ENCODE results near the gene TNFRSF1B. TPM values are rescaled to one million over a fixed set of nuclear protein-coding genes. Genes with fewer than 3 reads are reported as not detected.

Gene TNFRSF1B
- total RNA-seq, 1 experiment from 2014 or later = 1.3 TPM

GRCh38 chr1:12142891-12143630 lies 23.7 kb upstream of the TNFRSF1B start:
- Mint-ChIP-seq H3K4me3 (ENCODE audit: low read depth, unreplicated experiment) (no peak overlapping the region), H3K9me3 (ENCODE audit: low read depth, unreplicated experiment) (no peaks in the 10 kb centered on the region), H3K4me1 (ENCODE audit: low read depth, unreplicated experiment) (peaks cover 16% of the 10 kb centered on the region), H3K27ac (ENCODE audit: unreplicated experiment) (no peak overlapping the region), H3K27me3 (ENCODE audit: unreplicated experiment) (no peaks in the 10 kb centered on the region), H3K36me3 (ENCODE audit: insufficient read depth, unreplicated experiment) (no peaks in the 10 kb centered on the region)
- BruUV-seq (replicated peaks) = no TSS peak
- CTCF ChIA-PET = no interaction called here
- TF ChIP-seq, protein P1, sequence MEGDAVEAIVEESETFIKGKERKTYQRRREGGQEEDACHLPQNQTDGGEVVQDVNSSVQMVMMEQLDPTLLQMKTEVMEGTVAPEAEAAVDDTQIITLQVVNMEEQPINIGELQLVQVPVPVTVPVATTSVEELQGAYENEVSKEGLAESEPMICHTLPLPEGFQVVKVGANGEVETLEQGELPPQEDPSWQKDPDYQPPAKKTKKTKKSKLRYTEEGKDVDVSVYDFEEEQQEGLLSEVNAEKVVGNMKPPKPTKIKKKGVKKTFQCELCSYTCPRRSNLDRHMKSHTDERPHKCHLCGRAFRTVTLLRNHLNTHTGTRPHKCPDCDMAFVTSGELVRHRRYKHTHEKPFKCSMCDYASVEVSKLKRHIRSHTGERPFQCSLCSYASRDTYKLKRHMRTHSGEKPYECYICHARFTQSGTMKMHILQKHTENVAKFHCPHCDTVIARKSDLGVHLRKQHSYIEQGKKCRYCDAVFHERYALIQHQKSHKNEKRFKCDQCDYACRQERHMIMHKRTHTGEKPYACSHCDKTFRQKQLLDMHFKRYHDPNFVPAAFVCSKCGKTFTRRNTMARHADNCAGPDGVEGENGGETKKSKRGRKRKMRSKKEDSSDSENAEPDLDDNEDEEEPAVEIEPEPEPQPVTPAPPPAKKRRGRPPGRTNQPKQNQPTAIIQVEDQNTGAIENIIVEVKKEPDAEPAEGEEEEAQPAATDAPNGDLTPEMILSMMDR (IDR thresholded peaks at IDR 0.05; ENCODE audit: unreplicated experiment) = no peak
- intact Hi-C loops (cut with micrococcal nuclease; ENCODE audit: unreplicated experiment) = no loop called here
- no peak for DNase-seq

DNA sequence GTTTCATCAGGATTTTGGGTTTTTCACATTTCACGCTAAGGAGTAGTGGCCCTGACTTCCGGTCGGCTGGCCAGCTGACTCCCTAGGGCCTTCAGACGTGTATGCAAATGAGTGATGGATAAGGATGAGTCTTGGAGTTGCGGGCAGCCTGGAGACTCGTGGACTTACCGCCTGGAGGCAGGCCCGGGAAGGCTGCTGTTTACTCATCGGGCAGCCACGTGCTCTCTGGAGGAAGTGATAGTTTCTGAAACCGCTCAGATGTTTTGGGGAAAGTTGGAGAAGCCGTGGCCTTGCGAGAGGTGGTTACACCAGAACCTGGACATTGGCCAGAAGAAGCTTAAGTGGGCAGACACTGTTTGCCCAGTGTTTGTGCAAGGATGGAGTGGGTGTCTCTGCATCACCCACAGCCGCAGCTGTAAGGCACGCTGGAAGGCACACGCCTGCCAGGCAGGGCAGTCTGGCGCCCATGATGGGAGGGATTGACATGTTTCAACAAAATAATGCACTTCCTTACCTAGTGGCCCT lies 23.1 kb upstream of the TNFRSF1B start:
- no TSS peak for BruUV-seq (replicated peaks)
- no peak overlapping the region for H3K27ac Mint-ChIP-seq (ENCODE audit: unreplicated experiment)
- intact Hi-C loops (cut with micrococcal nuclease; ENCODE audit: unreplicated experiment) = no loop called here
- no peak overlapping the region for H3K4me3 Mint-ChIP-seq (ENCODE audit: low read depth, unreplicated experiment)
- TF ChIP-seq, protein P1 (IDR thresholded peaks at IDR 0.05; ENCODE audit: unreplicated experiment) = no peak
- CTCF ChIA-PET = no interaction called here
- H3K27me3 Mint-ChIP-seq (ENCODE audit: unreplicated experiment) = no peaks in the 10 kb centered on the region
- H3K36me3 Mint-ChIP-seq (ENCODE audit: insufficient read depth, unreplicated experiment) = no peaks in the 10 kb centered on the region
- no peaks in the 10 kb centered on the region for H3K9me3 Mint-ChIP-seq (ENCODE audit: low read depth, unreplicated experiment)
- DNase-seq = peak; percentile 43
- peaks cover 16% of the 10 kb centered on the region for H3K4me1 Mint-ChIP-seq (ENCODE audit: low read depth, unreplicated experiment)

GRCh38 chr1:12144236-12144635 lies 22.6 kb upstream of the TNFRSF1B start:
- intact Hi-C loops (cut with micrococcal nuclease; ENCODE audit: unreplicated experiment) = no loop called here
- Mint-ChIP-seq H3K27me3 (ENCODE audit: unreplicated experiment) (no peaks in the 10 kb centered on the region), H3K4me3 (ENCODE audit: low read depth, unreplicated experiment) (no peak overlapping the region), H3K27ac (ENCODE audit: unreplicated experiment) (no peak overlapping the region), H3K4me1 (ENCODE audit: low read depth, unreplicated experiment) (peaks cover 16% of the 10 kb centered on the region), H3K36me3 (ENCODE audit: insufficient read depth, unreplicated experiment) (no peaks in the 10 kb centered on the region), H3K9me3 (ENCODE audit: low read depth, unreplicated experiment) (no peaks in the 10 kb centered on the region)
- BruUV-seq (replicated peaks) = no TSS peak
- DNase-seq = no peak
- CTCF ChIA-PET = no interaction called here
- TF ChIP-seq, protein P1 (IDR thresholded peaks at IDR 0.05; ENCODE audit: unreplicated experiment) = no peak

DNA sequence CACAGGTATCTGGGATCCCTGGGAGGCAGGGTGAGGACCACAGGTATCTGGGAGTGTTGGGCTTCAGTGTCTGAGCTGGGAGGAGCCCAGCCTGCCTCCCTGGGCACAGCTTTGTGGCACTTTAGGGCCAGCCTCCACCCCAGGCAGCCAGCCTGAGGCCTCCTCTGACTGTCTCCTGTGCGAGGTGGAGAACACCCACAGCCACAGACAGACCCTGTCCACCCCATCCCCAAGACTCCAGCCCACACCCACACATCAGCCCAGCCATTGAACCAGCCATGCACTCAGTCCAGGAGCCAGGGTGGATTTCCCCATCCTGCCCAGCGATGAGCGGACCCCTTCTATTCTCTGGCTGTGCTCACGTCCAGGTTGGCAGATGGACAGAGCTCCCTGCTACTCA lies 21.8 kb upstream of the TNFRSF1B start:
- Mint-ChIP-seq H3K4me3 (ENCODE audit: low read depth, unreplicated experiment) (no peak overlapping the region), H3K4me1 (ENCODE audit: low read depth, unreplicated experiment) (peaks cover 16% of the 10 kb centered on the region), H3K27ac (ENCODE audit: unreplicated experiment) (no peak overlapping the region), H3K36me3 (ENCODE audit: insufficient read depth, unreplicated experiment) (no peaks in the 10 kb centered on the region), H3K9me3 (ENCODE audit: low read depth, unreplicated experiment) (no peaks in the 10 kb centered on the region), H3K27me3 (ENCODE audit: unreplicated experiment) (no peaks in the 10 kb centered on the region)
- no peak for DNase-seq
- no TSS peak for BruUV-seq (replicated peaks)
- CTCF ChIA-PET = no interaction called here
- intact Hi-C loops (cut with micrococcal nuclease; ENCODE audit: unreplicated experiment) = no loop called here
- TF ChIP-seq, protein P1 (IDR thresholded peaks at IDR 0.05; ENCODE audit: unreplicated experiment) = no peak

Measured in Calu3 (cell line).